GM18907 (cell line): ENCODE results near the gene CAMSAP3.
"Not testable (repeated sequence)": the region's sequence is repeated elsewhere in the genome, so short reads cannot be mapped to it uniquely, and the experiment has no call there.

Experiments used
- ATAC-seq: cut with Tn5 transposase; IDR thresholded peaks from one replicate; pipeline ENCODE4 v1.9.1; 2021; ENCODE audit warnings: mild to moderate bottlenecking, moderate library complexity; ENCODE audit not compliant: unreplicated experiment

Gene CAMSAP3

DNA sequence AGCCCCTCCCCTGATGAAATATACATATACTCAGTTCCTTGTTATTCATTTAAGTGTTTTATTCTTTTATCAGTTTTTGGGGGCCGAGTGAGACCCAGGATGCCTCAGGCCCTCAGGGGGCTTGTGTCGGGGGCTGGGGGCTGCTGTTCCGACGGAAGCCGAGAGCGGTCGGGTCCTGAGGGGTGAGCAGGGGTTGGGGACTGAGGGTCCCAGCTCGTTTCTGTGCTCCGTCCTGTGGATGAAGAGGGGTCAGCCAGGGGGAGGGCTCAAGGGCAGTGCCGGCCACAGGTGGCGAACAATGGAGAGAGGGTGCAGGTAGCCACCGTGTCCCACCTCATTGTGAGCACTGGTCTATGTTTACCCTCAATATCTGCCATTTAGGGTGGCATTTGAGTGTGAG is 35.9 kb downstream of the CAMSAP3 start:
- ATAC-seq: no peak

DNA sequence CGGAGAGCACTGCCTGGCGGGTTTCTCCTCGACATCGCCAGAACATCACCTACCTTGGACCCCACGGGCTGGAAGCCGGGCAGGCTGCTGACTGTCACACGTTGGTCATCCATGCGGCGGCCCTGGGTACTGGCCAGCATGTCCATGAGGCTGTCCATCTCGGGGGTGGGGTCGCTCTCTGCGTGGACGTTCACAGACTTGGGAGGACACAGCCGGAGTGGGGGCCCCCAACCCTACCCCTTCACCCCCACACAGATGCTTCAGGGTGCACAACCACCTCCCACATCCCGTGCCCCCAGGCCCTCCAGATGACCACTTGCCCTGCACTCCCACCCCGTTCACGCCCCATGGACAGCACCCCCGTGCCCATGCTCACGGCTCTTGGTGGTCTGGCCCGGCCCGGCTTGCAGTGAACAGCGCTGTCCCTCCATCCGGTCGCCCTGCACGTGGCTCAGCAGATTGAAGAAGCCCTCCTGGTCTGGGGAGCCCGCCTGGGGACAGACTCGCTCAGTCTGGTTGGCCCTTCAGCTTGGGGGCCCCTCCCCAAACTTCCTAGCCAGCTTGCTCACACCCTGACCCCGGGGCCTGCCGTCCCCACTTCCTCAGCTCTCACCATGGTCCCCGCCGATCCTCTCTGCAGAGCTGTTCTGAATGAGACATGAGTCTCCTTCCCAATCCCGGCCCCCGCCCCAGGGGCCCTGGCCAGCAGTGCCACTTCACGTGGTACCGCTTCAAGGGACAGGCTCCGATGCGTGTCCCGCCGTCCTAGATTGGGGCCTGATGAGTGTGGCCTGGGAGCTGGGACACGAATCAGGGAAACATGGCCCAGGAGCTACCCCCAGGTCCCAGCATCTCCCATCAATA is 36.9 kb downstream of the CAMSAP3 start:
- no peak for ATAC-seq

DNA sequence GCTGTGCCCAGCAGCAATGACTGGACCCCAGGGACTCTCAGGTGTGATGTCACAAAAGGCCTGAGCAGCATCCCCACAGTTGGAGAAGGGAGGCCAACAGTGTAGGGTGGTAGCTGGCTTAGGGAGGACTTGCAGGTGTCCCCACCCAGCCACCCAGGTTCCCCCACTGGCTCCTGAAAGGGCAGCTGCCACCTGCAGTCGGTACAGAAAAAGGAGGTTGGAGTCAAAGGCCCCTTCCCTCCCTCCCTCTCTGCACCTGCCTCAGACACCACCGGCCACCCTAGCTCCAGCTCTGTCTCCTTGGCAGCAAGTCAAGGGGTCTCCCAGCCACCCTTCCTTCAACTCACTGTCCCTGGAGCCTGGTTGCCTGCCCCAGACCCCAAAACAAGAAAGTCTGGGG is 38.0 kb downstream of the CAMSAP3 start, which contains the start of gene PCP2:
Gene PCP2, minus strand, starts transcription at position 22 of the 400 bp plus-strand sequence. CDS start 262 bp downstream, outside the sequence.
- no peak for ATAC-seq

DNA sequence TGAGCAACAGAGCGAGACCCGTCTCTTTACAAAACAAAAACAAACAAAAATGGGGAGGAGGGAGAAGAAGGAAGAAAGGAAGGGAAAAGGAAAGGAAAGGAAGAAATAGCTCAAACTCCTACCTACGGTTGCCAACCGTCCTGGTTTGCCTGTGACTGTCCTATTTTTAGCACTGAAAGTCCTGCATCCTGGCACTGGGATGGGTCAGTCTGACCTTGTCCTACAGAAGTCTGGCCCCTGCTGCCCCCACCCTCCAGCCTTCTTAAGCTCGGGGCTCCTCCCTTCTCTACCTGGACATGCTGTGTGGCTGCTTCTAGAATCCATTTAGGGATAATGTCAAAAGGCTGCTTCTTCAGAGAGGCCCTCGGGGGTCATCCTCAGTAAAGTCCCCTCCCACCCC is 40.0 kb downstream of the CAMSAP3 start:
- no peak for ATAC-seq

DNA sequence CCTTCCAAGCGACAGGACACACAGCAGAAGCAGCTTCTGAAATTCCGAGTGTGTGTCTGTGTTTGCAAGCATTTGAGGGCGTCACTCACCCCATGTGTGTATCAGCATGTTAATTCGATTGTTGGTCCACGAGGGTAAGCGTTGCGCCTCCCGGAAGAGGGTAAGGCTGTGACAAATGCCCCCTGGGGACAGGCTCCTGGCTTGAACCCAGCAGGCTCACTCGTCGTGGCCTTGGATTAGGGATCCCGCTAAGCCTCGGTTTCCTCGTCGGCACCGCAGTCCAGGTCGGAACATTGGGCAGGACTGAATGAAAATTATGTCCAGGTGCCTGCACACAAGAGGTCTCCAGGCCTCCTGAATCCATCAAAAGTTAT is 40.6 kb downstream of the CAMSAP3 start:
- no peak for ATAC-seq

DNA sequence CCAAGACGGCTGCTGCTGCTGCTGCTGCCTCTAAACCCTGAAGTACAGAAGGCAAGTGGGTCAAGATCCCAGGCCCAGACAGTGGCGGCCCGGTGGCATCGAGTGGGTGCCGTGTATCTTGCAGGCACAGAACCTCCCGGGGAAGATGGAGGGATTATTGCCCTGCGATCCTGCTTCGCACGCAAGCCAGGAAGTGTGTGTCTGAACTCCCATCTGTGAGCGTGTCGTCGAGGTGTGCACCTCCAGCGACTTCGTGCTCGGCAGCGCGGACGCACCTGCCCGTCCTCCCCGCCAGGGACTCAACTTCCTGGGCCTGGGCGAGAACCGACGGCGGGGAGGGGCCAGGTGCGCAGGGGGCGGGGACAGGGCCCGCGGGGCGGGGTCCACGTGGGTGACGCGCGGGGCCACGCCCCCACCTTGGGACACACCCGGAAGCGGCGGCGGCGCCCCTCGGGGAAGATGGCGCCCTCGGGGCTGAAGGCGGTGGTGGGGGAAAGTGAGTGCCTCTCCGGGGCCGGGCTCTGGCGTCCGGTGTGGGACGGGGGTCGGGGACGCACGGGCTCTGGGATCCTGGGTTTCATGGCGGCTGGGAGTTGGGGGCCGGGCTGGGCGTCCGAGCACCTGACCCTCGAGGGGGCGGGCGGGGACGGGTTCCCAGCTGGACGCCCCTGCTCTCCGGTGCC is 41.2 kb downstream of the CAMSAP3 start, which contains the start of gene STXBP2:
Gene STXBP2, plus strand, starts transcription at position 420 of the 683 bp plus-strand sequence. Its CDS starts 40 bp downstream, at position 460.
- ATAC-seq: peak; percentile 67

DNA sequence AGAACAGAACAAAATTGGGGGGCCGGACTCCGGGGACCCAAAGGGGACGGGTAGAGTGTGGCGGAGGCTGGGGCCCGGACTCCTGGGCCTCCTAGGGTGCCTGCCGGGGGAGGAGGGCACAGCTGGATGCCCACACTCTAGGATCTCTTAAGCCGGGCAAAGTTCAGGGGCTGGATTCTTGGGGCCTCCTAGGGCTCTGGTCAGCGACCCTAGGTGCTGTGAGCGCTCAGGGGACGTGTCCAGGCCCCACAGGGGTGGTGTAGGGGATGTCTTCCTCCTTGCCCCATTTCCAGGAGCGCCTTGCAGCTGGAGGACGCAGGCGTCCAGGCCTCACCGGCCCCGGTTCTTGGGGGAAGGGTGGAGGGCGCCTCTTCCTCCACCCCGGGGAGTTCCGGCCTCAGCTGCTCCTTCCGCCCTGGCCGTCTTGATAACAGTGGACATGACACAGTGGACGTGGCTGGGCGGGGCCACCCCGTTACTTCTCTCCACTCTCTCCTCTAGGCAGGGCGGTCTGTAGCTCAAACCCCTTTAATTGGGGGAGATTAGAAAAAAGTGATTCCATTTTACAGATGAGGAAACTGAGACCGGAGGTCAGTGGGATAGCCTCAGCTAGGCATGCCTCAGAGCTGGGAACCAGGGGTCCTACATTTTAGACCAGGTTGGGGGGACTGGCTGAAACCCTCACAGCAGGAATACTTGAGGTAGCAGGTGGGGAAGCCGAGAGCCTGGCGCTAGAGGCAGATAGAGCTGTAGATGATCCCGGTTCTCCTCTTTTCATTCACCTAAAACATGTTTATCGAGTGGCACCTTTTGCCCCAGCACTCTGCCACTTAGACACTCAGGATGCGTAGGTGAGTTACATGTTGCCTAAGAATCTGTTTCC is 42.0 kb downstream of the CAMSAP3 start:
- peak; percentile 25 for ATAC-seq

DNA sequence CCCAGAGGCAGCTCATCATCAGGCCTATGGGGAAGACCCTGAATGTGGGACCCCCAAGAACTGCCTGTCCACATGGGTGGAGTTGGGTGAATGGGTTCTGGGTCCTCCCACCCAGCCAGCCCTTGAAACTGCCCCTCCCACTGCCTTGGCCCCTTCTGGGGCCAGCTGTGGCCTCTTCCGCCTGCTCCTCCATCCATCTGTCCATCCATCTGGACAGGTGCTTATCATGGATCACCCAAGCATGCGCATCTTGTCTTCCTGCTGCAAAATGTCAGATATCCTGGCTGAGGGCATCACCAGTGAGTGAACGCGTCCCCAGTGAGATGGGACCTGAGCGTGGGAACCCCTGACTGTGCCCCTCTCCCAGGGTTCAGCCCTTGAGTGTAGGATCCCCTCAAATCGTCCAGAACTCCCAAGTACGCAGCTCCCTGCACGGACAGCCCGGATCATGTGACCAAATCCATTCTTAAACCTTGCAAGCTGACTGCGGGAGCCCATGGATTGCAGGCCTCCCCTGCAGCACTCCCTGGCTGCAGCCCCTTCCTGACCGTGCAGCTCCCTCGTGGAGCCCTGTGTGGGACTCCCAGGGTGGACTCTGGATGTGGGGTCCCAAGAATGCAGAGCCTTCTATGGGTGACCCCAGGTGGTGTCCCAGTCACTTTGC is 43.3 kb downstream of the CAMSAP3 start:
- ATAC-seq: no peak

DNA sequence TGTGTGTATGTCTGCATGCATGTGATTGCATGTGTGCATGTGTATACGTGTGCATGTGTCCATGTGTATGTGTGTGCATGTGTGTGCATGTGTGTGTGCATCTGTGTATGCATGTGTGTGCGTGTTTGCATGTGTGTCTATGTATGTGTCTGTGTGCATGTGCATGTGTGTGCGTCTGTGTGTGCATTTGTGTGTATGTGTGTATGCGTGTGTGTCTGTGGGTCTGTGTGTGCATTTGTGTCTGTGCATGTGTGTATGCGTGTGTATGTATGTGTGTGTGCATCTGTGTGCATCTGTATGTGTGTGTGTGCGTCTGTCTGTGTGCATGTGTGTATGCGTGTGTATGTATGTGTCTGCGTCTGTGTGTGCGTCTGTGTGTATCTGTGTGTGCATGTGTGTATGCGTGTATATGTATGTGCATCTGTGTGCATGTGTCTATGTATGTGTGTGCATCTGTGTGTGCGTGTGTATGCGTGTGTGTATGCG is 44.2 kb downstream of the CAMSAP3 start:
- ATAC-seq: no peak

DNA sequence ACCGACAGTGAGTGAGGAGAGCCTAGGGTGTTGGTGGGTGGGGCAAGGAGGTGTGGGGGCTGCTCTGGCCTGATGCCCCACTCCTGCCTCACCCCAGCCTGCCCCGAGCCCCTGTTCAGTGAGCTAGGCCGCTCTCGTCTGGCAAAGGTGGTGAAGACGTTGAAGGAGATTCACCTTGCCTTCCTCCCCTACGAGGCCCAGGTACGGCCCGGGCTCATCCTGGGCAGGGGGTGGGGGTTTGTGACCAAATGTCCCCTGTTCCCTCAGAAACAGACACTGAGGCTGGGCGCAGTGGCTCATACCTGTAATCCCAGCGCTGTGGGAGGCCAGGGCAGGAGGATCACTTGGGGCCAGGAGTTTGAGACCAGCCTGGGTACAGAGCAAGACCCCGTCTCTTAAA is 45.1 kb downstream of the CAMSAP3 start:
- no peak for ATAC-seq

DNA sequence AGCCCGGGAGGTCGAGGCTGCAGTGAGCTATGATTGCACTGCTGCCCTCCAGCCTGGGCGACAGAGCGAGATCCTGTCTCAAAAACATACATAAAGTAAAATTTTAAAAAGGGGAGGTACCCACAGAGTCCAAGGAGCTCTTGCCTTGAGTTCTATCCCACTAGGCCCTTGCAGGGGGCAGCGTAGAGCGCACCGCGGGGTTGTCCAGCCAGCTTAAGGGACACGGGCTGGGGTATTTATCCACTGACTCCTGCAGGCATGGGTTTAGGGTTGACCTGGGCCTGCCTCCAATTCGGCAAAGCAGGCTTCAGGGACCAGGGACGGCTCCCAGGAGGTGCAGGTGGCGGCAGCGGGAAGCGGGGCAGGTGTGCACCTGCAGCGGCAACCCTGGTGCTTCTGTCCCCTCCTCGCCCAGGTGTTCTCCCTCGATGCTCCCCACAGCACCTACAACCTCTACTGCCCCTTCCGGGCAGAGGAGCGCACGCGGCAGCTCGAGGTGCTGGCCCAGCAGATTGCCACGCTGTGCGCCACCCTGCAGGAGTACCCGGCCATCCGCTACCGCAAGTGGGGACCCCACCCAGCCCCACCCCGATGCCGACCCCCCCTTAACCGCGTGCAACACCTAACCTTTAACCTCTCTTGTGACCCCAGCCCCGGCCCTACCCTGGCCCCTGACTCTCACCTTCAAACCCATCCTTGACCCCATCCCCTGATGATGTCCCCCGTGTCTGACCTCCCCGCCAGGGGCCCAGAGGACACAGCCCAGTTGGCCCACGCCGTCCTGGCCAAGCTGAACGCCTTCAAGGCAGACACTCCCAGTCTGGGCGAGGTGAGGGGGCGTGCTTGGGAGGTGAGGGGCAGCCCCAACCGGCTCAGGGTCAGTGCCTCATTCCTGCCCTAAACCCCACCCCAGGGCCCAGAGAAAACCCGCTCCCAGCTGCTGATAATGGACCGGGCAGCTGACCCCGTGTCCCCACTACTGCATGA is 45.9 kb downstream of the CAMSAP3 start:
- ATAC-seq: no peak

DNA sequence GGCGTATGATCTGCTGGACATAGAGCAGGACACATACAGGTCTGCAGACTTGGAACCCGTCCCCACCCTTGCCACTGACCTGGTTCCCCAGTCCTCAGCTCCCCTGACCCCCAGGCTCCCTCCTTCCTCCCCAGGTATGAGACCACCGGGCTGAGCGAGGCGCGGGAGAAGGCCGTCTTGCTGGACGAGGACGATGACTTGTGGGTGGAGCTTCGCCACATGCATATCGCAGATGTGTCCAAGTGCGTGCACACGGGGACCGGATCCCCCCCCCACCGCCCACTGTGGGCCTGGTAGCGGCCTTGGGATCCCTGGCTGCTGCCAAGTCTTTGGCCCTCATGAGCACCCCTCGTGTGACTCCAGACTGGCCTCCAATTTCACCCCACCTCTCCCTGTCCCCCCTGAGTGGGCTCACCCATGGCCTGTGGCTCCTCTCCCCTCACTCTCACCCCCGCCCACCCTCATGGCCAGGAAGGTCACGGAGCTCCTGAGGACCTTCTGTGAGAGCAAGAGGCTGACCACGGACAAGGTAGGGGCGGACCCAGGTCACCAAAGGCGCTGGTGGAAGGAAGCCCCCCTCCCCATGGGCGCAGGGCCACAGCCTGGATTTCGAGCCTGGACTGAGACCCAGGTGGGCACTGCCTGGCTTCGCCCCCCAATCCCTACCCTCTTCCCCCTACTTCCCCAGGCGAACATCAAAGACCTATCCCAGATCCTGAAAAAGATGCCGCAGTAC is 46.8 kb downstream of the CAMSAP3 start:
- ATAC-seq: no peak

DNA sequence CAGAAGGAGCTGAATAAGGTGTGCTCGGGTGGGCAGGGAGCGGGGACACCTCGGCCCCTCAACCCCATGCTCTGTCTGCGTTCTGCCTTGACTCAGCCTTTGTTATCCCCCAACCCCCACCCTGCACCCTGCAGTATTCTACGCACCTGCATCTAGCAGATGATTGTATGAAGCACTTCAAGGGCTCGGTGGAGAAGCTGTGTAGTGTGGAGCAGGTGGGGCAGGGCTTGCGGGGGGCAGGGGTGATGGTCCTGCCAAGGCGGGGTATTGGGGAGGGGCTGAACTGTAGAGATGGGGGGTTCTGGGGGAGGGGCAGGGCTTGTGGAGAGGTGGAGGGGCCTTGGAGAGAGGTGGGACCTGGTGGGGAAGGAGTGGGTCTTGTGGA is 47.4 kb downstream of the CAMSAP3 start:
- ATAC-seq: no peak

DNA sequence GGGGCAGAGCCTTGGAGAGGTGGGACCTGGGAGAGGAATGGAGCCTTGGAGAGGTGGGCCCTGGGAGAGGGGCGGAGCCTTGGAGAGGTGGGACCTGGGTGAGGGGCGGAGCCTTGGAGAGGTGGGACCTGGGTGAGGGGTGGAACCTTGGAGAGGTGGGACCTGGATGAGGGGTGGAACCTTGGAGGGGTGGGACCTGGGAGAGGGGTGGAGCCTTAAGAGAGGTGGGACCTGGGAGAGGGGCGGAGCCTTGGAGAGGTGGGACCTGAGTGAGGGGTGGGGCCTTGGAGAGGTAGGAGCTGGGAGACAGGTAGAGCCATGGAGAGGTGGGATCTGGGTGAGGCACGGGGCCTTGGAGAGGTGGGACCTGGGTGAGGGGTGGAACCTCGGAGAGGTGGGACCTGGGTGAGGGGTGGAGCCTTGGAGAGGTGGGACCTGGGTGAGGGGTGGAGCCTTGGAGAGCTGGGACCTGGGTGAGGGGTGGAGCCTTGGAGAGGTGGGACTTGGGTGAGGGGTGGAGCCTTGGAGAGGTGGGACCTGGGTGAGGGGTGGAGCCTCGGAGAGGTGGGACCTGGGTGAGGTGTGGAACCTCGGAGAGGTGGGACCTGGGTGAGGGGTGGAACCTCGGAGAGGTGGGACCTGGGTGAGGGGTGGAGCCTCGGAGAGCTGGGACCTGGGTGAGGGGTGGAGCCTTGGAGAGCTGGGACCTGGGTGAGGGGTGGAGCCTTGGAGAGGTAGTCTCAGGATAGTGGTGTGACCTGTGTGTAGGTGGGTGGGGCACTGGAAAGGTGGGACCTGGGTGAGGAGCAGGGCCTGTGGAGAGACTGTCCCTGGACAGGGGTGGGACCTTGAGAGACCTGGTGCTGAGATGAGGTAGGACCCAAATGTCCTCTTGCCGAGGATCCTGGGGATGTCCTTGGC is 48.2 kb downstream of the CAMSAP3 start:
- ATAC-seq: not testable (repeated sequence)

DNA sequence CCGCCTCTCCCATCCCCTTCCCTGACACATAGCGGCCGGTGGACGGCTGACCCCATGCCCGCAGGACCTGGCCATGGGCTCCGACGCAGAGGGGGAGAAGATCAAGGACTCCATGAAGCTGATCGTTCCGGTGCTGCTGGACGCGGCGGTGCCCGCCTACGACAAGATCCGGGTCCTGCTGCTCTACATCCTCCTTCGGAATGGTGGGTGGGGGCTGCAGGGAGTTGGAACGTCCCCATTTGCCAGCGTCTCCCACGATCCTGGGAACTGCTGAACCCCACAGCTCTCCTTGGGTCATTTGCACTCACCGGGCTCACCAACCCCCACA is 48.9 kb downstream of the CAMSAP3 start:
- no peak for ATAC-seq

DNA sequence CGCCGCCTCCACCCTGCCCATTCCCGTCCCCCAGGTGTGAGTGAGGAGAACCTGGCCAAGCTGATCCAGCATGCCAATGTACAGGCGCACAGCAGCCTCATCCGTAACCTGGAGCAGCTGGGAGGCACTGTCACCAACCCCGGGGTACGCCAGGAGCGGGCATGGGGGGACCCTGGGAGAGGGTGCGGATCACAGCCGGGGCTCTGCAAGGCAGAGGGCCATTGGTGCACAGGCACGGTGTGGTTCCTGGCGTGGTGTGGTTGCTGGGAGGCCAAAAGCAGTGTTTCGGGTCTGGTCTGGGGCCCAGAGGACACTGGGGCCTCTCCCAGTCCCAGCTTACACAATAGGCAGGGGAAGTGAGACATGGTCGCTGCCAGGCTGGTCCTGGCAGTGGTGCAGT is 49.5 kb downstream of the CAMSAP3 start:
- ATAC-seq: no peak

DNA sequence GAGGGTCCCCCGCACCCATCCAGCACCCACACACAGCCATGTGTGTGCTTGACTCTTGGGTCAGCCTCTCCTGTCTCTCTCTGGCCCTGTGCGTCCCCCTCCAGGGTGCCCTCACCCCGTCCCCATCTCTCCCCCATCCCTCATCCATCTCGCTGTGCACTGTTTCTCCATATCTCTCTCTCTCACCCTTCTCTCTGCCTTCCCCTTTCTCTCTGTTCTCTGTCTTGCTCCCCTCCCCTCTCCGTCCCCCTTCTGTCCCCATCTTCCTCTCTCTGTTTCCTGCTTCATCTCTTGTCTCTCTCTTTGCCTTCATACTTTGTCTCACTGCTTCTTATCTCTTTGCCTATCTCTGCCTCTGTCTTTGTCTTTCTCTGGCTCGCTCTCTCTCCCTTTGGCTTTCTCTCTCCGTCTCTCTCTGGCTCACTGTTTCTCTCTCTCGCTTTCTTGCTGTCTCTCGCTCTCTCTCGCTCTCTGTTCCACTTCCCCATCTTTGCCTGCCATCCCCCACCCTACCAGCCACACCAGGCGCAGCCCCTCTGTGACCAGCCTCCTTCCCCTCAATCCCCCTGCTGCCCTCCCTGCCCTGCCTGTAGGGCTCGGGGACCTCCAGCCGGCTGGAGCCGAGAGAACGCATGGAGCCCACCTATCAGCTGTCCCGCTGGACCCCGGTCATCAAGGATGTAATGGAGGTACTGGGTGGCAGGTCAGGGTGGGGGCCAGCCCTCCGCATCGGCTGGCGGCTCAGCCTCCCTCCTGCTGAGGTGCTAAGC is 50.2 kb downstream of the CAMSAP3 start:
- ATAC-seq: no peak
